Endothelial cell of umbilical vein (primary cell): ENCODE data around the gene CRIM1. TPM values are rescaled to one million over a fixed set of nuclear protein-coding genes. Genes with fewer than 3 reads are reported as not detected.

Source experiments
- BruUV-seq: library from RNA; stranded (reverse); fragments of 400-500 nt; replicated peaks from 2 replicates; lab custom pipeline; 2021; lab: Mats Ljungman, UMichigan
- CTCF ChIA-PET: fragments of 300-600, 350-600 bp; sonication (Branson Sonifier 250); formaldehyde crosslinking; loops from one replicate; lab custom pipeline; 2021; ENCODE audit warnings: antibody characterized with exemption, inconsistent platforms; lab: Charles Lee
- POLR2A ChIA-PET: fragments of 300-600, 350-600 bp; sonication (Branson Sonifier 250); formaldehyde crosslinking; loops from one replicate; lab custom pipeline; 2021; ENCODE audit warnings: antibody characterized with exemption, inconsistent platforms; lab: Charles Lee
- DNase-seq: peaks from one replicate; pipeline ENCODE4 v3.0.0-alpha.2; 2011; ENCODE audit warnings: low read depth, low spot score
- FAIRE-seq: peaks from 2 replicates; lab custom pipeline; 2011; peaks lifted over from hg19 to GRCh38; lab: Jason Lieb, UNC
- H2AFZ ChIP-seq: 2 replicates; pipeline ENCODE4 v1.6.0; 2012; ENCODE audit warnings: low read depth, low read length, control low read depth, inconsistent platforms
- H3K27ac ChIP-seq: 2 replicates; pipeline ENCODE4 v1.5.1; 2011; ENCODE audit warnings: low read depth, mild to moderate bottlenecking, control low read depth, low read length, moderate library complexity; ENCODE audit not compliant: insufficient read depth
- H3K27me3 ChIP-seq, 2 experiments: 2 replicates each; pipeline versions ENCODE4 v1.6.0 to v1.6.1; 2011; ENCODE audit warnings: low read length in 2 of 2, mixed read lengths in 1 of 2; ENCODE audit not compliant: control insufficient read depth in 2 of 2, insufficient read depth in 2 of 2
- H3K36me3 ChIP-seq, 2 experiments: 2 replicates in 1 of 2; 3 replicates in 1 of 2; pipeline ENCODE4 v1.5.1; 2011; ENCODE audit warnings: low read length in 2 of 2, mild to moderate bottlenecking in 1 of 2, moderate library complexity in 1 of 2; ENCODE audit not compliant: control insufficient read depth in 2 of 2, insufficient read depth in 2 of 2; ENCODE audit errors: extremely low read depth in 1 of 2
- H3K4me1 ChIP-seq: 3 replicates; pipeline ENCODE4 v1.5.1; 2011; ENCODE audit warnings: mild to moderate bottlenecking, low read length; ENCODE audit not compliant: control insufficient read depth, insufficient read depth; ENCODE audit errors: extremely low read depth
- H3K4me2 ChIP-seq: 2 replicates; pipeline ENCODE4 v1.6.1; 2011; ENCODE audit warnings: low read length, control low read depth, mixed read lengths; ENCODE audit not compliant: insufficient read depth
- H3K4me3 ChIP-seq, 3 experiments: fragments of 200-600 bp in 1 of 3; sonication (generic), shearing (Covaris generic) in 1 of 3; replicated peaks in 1 of 3; 2 replicates each; pipeline ENCODE4 v1.5.1; 2011 to 2016; ENCODE audit warnings: control low read depth in 3 of 3, low read length in 3 of 3, mild to moderate bottlenecking in 2 of 3, inconsistent platforms in 1 of 3, low read depth in 1 of 3, moderate library complexity in 1 of 3; ENCODE audit not compliant: insufficient read depth in 1 of 3
- H3K79me2 ChIP-seq: 2 replicates; pipeline ENCODE4 v1.6.0; 2012; ENCODE audit warnings: low read length, inconsistent platforms; ENCODE audit not compliant: control insufficient read depth, insufficient read depth
- H3K9ac ChIP-seq: replicated peaks from 2 replicates; pipeline ENCODE3; 2011; ENCODE audit warnings: low read length, control low read depth; ENCODE audit not compliant: insufficient read depth; ENCODE audit errors: extremely low read depth
- H3K9me1 ChIP-seq: replicated peaks from 3 replicates; pipeline ENCODE4 v1.6.0; 2011; ENCODE audit warnings: mild to moderate bottlenecking, low read length; ENCODE audit not compliant: control insufficient read depth, insufficient read depth; ENCODE audit errors: extremely low read depth
- H3K9me3 ChIP-seq: replicated peaks from 2 replicates; pipeline ENCODE4 v1.5.1; 2012; ENCODE audit warnings: low read length, inconsistent platforms; ENCODE audit not compliant: control insufficient read depth, insufficient read depth
- H4K20me1 ChIP-seq: replicated peaks from 2 replicates; pipeline ENCODE3; 2011; ENCODE audit warnings: mild to moderate bottlenecking, low read length; ENCODE audit not compliant: control insufficient read depth, insufficient read depth; ENCODE audit errors: extremely low read depth
- CTCF ChIP-seq, 2 donors: IDR thresholded peaks; 1 replicate in 1 of 2; 2 replicates in 1 of 2; pipeline ENCODE4 v1.5.1; 2011; ENCODE audit warnings: low read length in 2 of 2, mild to moderate bottlenecking in 2 of 2, moderate library complexity in 2 of 2, control low read depth in 1 of 2, inconsistent platforms in 1 of 2, low read depth in 1 of 2; ENCODE audit not compliant: insufficient read depth in 1 of 2; ENCODE audit errors: extremely low read depth in 1 of 2
- GATA2 ChIP-seq: IDR thresholded peaks from 2 replicates; pipeline ENCODE4 v1.7.0; 2011; ENCODE audit warnings: low read depth, mild to moderate bottlenecking, moderate library complexity, mixed read lengths, low read length; ENCODE audit not compliant: insufficient read length, insufficient read depth
- POLR2AphosphoS5 ChIP-seq: IDR thresholded peaks from 2 replicates; pipeline ENCODE4 v1.6.1; 2012; ENCODE audit warnings: low read depth, mild to moderate bottlenecking, control low read depth, low read length, moderate library complexity; ENCODE audit not compliant: insufficient read depth
- dilution Hi-C: fragments of 300-500 bp; cut with MboI; formaldehyde crosslinking; loops from one replicate; pipeline ENCODE4 v1.15.0; 2019; ENCODE audit warnings: low sequenced_read_pairs; ENCODE audit not compliant: extremely low pct_ligation_motif_present
- intact Hi-C: fragments of 100-400 bp; cut with micrococcal nuclease; formaldehyde crosslinking; loops from one replicate; pipeline ENCODE4 v1.10.0; 2022
- polyA plus RNA-seq, 4 experiments: library from polyadenylated mRNA; depleted of rRNA in 3 of 4; stranded (reverse) in 3 of 4; unstranded in 1 of 4; fragments of >200 nt; gene quantifications; 2 replicates each; pipeline versions ENCODE4 v1.2.1 to v1.2.3, GENCODE V29; 2011 to 2012; ENCODE audit warnings: missing spikeins in 1 of 4
- total RNA-seq: library from RNA; stranded (reverse); gene quantifications from 2 replicates; pipeline ENCODE4 v1.2.3, GENCODE V29; 2021

The CRIM1 gene
- total and polyA plus RNA-seq, 2 donors (not counting 3 experiments of a cell fraction or from before 2014, with no cell fraction given): 422 to 649 TPM

DNA sequence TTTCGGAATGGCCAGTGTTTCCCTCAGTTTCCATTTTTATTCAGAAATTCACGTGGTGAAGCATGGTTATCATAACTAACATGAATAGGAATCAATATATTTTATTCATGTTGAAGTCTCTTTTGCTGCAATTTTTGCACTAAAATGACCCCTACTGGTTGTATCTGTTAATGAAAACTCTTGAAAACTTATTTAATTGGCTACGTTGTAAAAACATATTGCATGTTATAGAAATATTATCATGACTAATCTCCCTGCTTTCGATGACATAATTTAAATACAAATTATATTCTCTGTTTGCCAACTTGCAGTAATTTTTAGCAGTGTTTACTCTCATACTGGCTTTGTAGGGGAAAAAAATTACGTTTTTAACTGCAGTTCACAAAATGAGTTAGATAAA, 3.5 kb downstream of the CRIM1 start:
- TF ChIP-seq CTCF (IDR thresholded peaks at IDR 0.05; ENCODE audit: extremely low read depth in 1 of 2, insufficient read depth in 1 of 2, low read depth in 1 of 2, low read length in 2 of 2) (peak; percentile 4 to 9), GATA2 (no peak)
- no peaks in the 10 kb centered on the region for H3K9me3 ChIP-seq
- H2AFZ ChIP-seq: no peak overlapping the region
- peak overlapping the region; percentile 92 for H3K9ac ChIP-seq
- H4K20me1 ChIP-seq: peaks cover 7% of the 10 kb centered on the region
- POLR2A ChIA-PET: interaction anchor here (1.1 to 1.3 kb wide), 3 partner anchors 13 to 132 kb away, joined by 3 to 4 read pairs (median 4); no protein-coding TSS in a partner anchor
- no peaks in the 10 kb centered on the region for H3K27me3 ChIP-seq
- intact Hi-C loops (loop anchor here (2.0 kb wide), 1 partner anchor 30 kb away; no protein-coding TSS in a partner anchor), dilution Hi-C loops (no loop called here)
- FAIRE-seq (no peak), DNase-seq (peak; percentile 45)
- H3K4me2 ChIP-seq: peak overlapping the region; percentile 98
- peaks cover 59% of the 10 kb centered on the region for H3K4me1 ChIP-seq
- H3K79me2 ChIP-seq: peaks cover 98% of the 10 kb centered on the region
- BruUV-seq: no TSS peak
- CTCF ChIA-PET: interaction anchor here (1.1 to 2.4 kb wide), 5 partner anchors 10 to 151 kb away, joined by 3 to 11 read pairs (median 7); no protein-coding TSS in a partner anchor
- peak overlapping the region; percentile 40 to 96 (median 85) for H3K4me3 ChIP-seq
- H3K9me1 ChIP-seq: no peaks in the 10 kb centered on the region
- peaks cover 0 to 8% of the 10 kb centered on the region in 2 experiments for H3K36me3 ChIP-seq
- H3K27ac ChIP-seq: peak overlapping the region; percentile 67

GRCh38 chr2:36360063-36360462, 4.5 kb downstream of the CRIM1 start:
- ChIA-PET CTCF (interaction anchor here (0.9 to 2.4 kb wide), 9 partner anchors 9 to 147 kb away, joined by 3 to 11 read pairs (median 5); no protein-coding TSS in a partner anchor), POLR2A (interaction anchor here (0.6 to 1.3 kb wide), 2 partner anchors 10 to 131 kb away, joined by 3 to 4 read pairs; no protein-coding TSS in a partner anchor)
- peak; percentile 33 for DNase-seq
- intact Hi-C loops: no loop called here
- FAIRE-seq: no peak
- Histone ChIP-seq H4K20me1 (peaks cover 9% of the 10 kb centered on the region), H3K9ac (peak overlapping the region; percentile 92), H3K9me1 (no peaks in the 10 kb centered on the region), H3K4me3 (peak overlapping the region in 2 of 3 experiments; percentile 2 to 96), H3K27me3 (no peaks in the 10 kb centered on the region), H2AFZ (no peak overlapping the region), H3K79me2 (peaks cover 98% of the 10 kb centered on the region), H3K36me3 (peaks cover 0 to 8% of the 10 kb centered on the region in 2 experiments), H3K9me3 (no peaks in the 10 kb centered on the region), H3K4me2 (peak overlapping the region; percentile 98), H3K4me1 (peaks cover 60% of the 10 kb centered on the region), H3K27ac (peak overlapping the region; percentile 67)
- peak; percentile 59 for TF ChIP-seq GATA2
- no peak for TF ChIP-seq POLR2AphosphoS5
- no TSS peak for BruUV-seq
- dilution Hi-C loops: no loop called here
